Trophoblast cell (in vitro differentiated cells and primary cell): ENCODE data around the gene HSP90AA1.
A peak's percentile ranks its signal among the peaks of the same experiment; 100 is the strongest.
"Not testable (repeated sequence)": the region's sequence is repeated elsewhere in the genome, so short reads cannot be mapped to it uniquely, and the experiment has no call there.

ENCODE experiments used
- DNase-seq, 2 donors: peaks; one replicate each; pipeline ENCODE4 v3.0.0-alpha.2; 2016
- H2AFZ ChIP-seq: 2 replicates; pipeline ENCODE4 v1.6.1; 2013; ENCODE audit warnings: low read length, moderate library complexity, mild to moderate bottlenecking; ENCODE audit not compliant: insufficient read depth, poor library complexity
- H2AK5ac ChIP-seq: 2 replicates; pipeline ENCODE4 v1.6.1; 2013; ENCODE audit warnings: mild to moderate bottlenecking, low read length
- H2BK120ac ChIP-seq: 2 replicates; pipeline ENCODE4 v1.6.1; 2013; ENCODE audit warnings: low read length, mild to moderate bottlenecking, moderate library complexity; ENCODE audit not compliant: insufficient read depth, poor library complexity
- H2BK12ac ChIP-seq: 2 replicates; pipeline ENCODE4 v1.6.1; 2013; ENCODE audit warnings: mild to moderate bottlenecking, low read length, moderate library complexity
- H2BK5ac ChIP-seq: 2 replicates; pipeline ENCODE4 v1.6.1; 2013; ENCODE audit warnings: low read length, low read depth, moderate library complexity, mild to moderate bottlenecking; ENCODE audit not compliant: poor library complexity
- H3K14ac ChIP-seq: 2 replicates; pipeline ENCODE4 v1.6.1; 2013; ENCODE audit warnings: mild to moderate bottlenecking, low read length
- H3K18ac ChIP-seq: 2 replicates; pipeline ENCODE4 v1.6.1; 2013; ENCODE audit warnings: mild to moderate bottlenecking, low read length
- H3K23ac ChIP-seq: 2 replicates; pipeline ENCODE4 v1.6.1; 2013; ENCODE audit warnings: low read length
- H3K27ac ChIP-seq: 2 replicates; pipeline ENCODE4 v1.5.1; 2013; ENCODE audit warnings: low read depth, mild to moderate bottlenecking, inconsistent platforms, low read length, moderate library complexity
- H3K27me3 ChIP-seq: 2 replicates; pipeline ENCODE4 v1.6.1; 2013; ENCODE audit warnings: inconsistent platforms, mild to moderate bottlenecking, low read length, moderate library complexity; ENCODE audit not compliant: insufficient read depth
- H3K36me3 ChIP-seq, 2 experiments: 1 replicate in 1 of 2; 2 replicates in 1 of 2; pipeline ENCODE4 v1.6.1; 2013; ENCODE audit warnings: low read length in 2 of 2, mild to moderate bottlenecking in 2 of 2, moderate library complexity in 1 of 2; ENCODE audit not compliant: insufficient read depth in 2 of 2, control insufficient read depth in 1 of 2
- H3K4ac ChIP-seq: 2 replicates; pipeline ENCODE4 v1.6.1; 2013; ENCODE audit warnings: low read depth, mild to moderate bottlenecking, low read length, moderate library complexity
- H3K4me1 ChIP-seq, 2 experiments: 1 replicate in 1 of 2; 2 replicates in 1 of 2; pipeline ENCODE4 v1.6.1; 2013; ENCODE audit warnings: low read length in 2 of 2, mild to moderate bottlenecking in 2 of 2, moderate library complexity in 1 of 2; ENCODE audit not compliant: insufficient read depth in 2 of 2, control insufficient read depth in 1 of 2
- H3K4me2 ChIP-seq: 2 replicates; pipeline ENCODE4 v1.6.1; 2013; ENCODE audit warnings: inconsistent platforms, mild to moderate bottlenecking, low read length, moderate library complexity
- H3K4me3 ChIP-seq: 2 replicates; pipeline ENCODE4 v1.5.1; 2013; ENCODE audit warnings: mild to moderate bottlenecking, low read depth, low read length, inconsistent platforms
- H3K79me1 ChIP-seq: one replicate; pipeline ENCODE4 v1.6.1; 2013; ENCODE audit warnings: low read length
- H3K79me2 ChIP-seq: 2 replicates; pipeline ENCODE4 v1.6.1; 2013; ENCODE audit warnings: low read length, mild to moderate bottlenecking; ENCODE audit not compliant: control insufficient read depth, insufficient read depth, poor library complexity
- H3K9ac ChIP-seq: 2 replicates; pipeline ENCODE4 v1.6.1; 2013; ENCODE audit warnings: mild to moderate bottlenecking, low read length
- H3K9me3 ChIP-seq: 2 replicates; pipeline ENCODE4 v1.6.1; 2013; ENCODE audit warnings: low read depth, mild to moderate bottlenecking, control low read depth, inconsistent platforms, low read length; ENCODE audit not compliant: insufficient read depth
- H4K12ac ChIP-seq: 2 replicates; pipeline ENCODE4 v1.6.1; 2013; ENCODE audit warnings: low read depth, mild to moderate bottlenecking, low read length, moderate library complexity
- H4K8ac ChIP-seq: 2 replicates; pipeline ENCODE4 v1.6.1; 2013; ENCODE audit warnings: low read depth, mild to moderate bottlenecking, low read length, moderate library complexity
- H4K91ac ChIP-seq: one replicate; pipeline ENCODE4 v1.6.1; 2013; ENCODE audit warnings: low read depth, mild to moderate bottlenecking, low read length, moderate library complexity
- WGBS: extraction: QIAGEN DNeasy Blood & Tissue Kit; methylation state at CpG from one replicate; pipeline ENCODE4 v1.1.7; 2013; ENCODE audit warnings: missing lambda C conversion rate; ENCODE audit not compliant: insufficient read length, insufficient coverage; ENCODE audit errors: extremely low coverage; 5-methylcytosine and 5-hydroxymethylcytosine counted together

Gene HSP90AA1

GRCh38 chr14:102066041-102066451 is 20.8 kb downstream of the HSP90AA1 start:
- WGBS = no CpG with 5 or more reads among the region's 12 CpGs
- Histone ChIP-seq H2BK5ac (no peak overlapping the region), H4K8ac (no peak overlapping the region), H2BK120ac (peak overlapping the region; percentile 35), H2AFZ (no peak overlapping the region), H4K12ac (no peak overlapping the region), H3K79me2 (no peaks in the 10 kb centered on the region), H3K9ac (no peak overlapping the region), H3K79me1 (no peaks in the 10 kb centered on the region), H3K27ac (no peak overlapping the region), H3K4me1 (peaks cover 3 to 8% of the 10 kb centered on the region in 2 experiments), H2BK12ac (no peak overlapping the region), H3K4me3 (no peak overlapping the region), H3K36me3 (no peaks in the 10 kb centered on the region), H4K91ac (no peak overlapping the region), H3K14ac (no peak overlapping the region), H2AK5ac (no peak overlapping the region), H3K4me2 (no peak overlapping the region), H3K27me3 (no peaks in the 10 kb centered on the region), H3K18ac (no peak overlapping the region), H3K4ac (no peak overlapping the region), H3K9me3 (no peaks in the 10 kb centered on the region), H3K23ac (no peak overlapping the region)
- DNase-seq = no peak

GRCh38 chr14:102064590-102064989 is 22.3 kb downstream of the HSP90AA1 start:
- not testable (repeated sequence) for H3K14ac ChIP-seq, H3K36me3 ChIP-seq, H2BK120ac ChIP-seq, H3K18ac ChIP-seq, H3K79me1 ChIP-seq, H2BK5ac ChIP-seq, H2AFZ ChIP-seq, H3K4me3 ChIP-seq, DNase-seq, H4K12ac ChIP-seq, H4K8ac ChIP-seq, H2AK5ac ChIP-seq, H3K23ac ChIP-seq, H3K27ac ChIP-seq, H3K79me2 ChIP-seq, H3K9ac ChIP-seq, H3K27me3 ChIP-seq, H4K91ac ChIP-seq, H3K4ac ChIP-seq, H3K4me2 ChIP-seq, H3K4me1 ChIP-seq, H2BK12ac ChIP-seq, H3K9me3 ChIP-seq
- no CpG with 5 or more reads among the region's 8 CpGs for WGBS

- no peak for DNase-seq
- Histone ChIP-seq H3K79me1 (no peaks in the 10 kb centered on the region), H3K4me1 (peaks cover 3 to 8% of the 10 kb centered on the region in 2 experiments), H3K79me2 (no peaks in the 10 kb centered on the region), H3K27me3 (no peaks in the 10 kb centered on the region), H3K36me3 (no peaks in the 10 kb centered on the region), H3K14ac (no peak overlapping the region), H3K23ac (no peak overlapping the region), H2BK12ac (no peak overlapping the region), H4K91ac (peak overlapping the region; percentile 23), H3K27ac (peak overlapping the region; percentile 77), H3K4me3 (no peak overlapping the region), H3K9ac (no peak overlapping the region), H2AK5ac (no peak overlapping the region), H3K4me2 (peak overlapping the region; percentile 51), H2BK5ac (no peak overlapping the region), H4K12ac (no peak overlapping the region), H2BK120ac (no peak overlapping the region), H4K8ac (peak overlapping the region; percentile 0), H3K9me3 (no peaks in the 10 kb centered on the region), H2AFZ (peak overlapping the region; percentile 64), H3K4ac (no peak overlapping the region), H3K18ac (no peak overlapping the region)
- WGBS = no CpG with 5 or more reads among the region's 14 CpGs
These were observed 22.9 kb downstream of the HSP90AA1 start for GRCh38 chr14:102063808-102064429.

GRCh38 chr14:102063109-102063807 is 23.6 kb downstream of the HSP90AA1 start:
- Histone ChIP-seq H4K12ac (no peak overlapping the region), H2AFZ (peak overlapping the region; percentile 64), H3K18ac (no peak overlapping the region), H3K9ac (no peak overlapping the region), H3K4me1 (peaks cover 3 to 8% of the 10 kb centered on the region in 2 experiments), H3K27me3 (no peaks in the 10 kb centered on the region), H3K79me2 (no peaks in the 10 kb centered on the region), H2BK120ac (no peak overlapping the region), H3K79me1 (no peaks in the 10 kb centered on the region), H2BK5ac (no peak overlapping the region), H4K8ac (peak overlapping the region; percentile 0), H3K4ac (no peak overlapping the region), H3K4me2 (peak overlapping the region; percentile 51), H2BK12ac (no peak overlapping the region), H3K36me3 (no peaks in the 10 kb centered on the region), H2AK5ac (no peak overlapping the region), H3K9me3 (no peaks in the 10 kb centered on the region), H3K23ac (no peak overlapping the region), H3K4me3 (no peak overlapping the region), H3K14ac (no peak overlapping the region), H3K27ac (peak overlapping the region; percentile 49), H4K91ac (peak overlapping the region; percentile 23)
- no CpG with 5 or more reads among the region's 26 CpGs for WGBS
- peak; percentile 92 for DNase-seq
